Measurements from ENCODE around the gene DHX58. TPM values are rescaled to one million over a fixed set of nuclear protein-coding genes. Genes with fewer than 3 reads are reported as not detected.
A peak's percentile ranks its signal among the peaks of the same experiment; 100 is the strongest.

DHX58 gene
- total RNA-seq, 2 experiments from 2014 or later, result 33.5 to 35.6 TPM

DNA sequence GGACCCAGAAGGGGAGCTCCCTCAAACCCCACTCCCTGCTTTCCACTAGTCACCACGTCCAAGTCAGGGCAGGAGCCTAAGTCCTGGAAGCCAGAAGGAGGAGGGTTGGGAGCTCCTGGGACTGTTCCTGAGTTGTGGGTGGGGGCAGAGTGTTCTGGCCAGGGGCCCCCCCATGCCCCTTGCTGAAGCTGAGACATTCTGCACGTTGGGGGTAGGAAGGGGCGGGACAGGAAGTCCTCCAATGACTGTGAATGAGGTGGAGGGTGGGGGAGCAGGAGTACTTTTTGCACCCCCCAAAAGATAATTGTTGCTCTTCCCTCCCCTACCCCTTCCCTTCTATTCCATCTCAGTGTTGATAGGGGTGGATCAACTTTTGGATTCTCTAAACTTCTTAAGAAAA lies 40.7 kb downstream of the DHX58 start:
- H3K4me1 Mint-ChIP-seq (ENCODE audit: low read depth), result peaks cover 4% of the 10 kb centered on the region
- Histone ChIP-seq H3K27ac (ENCODE audit: low read depth in 1 of 2, low read length in 2 of 2) (no peak overlapping the region), H3K9me3 (ENCODE audit: control insufficient read depth in 1 of 2, insufficient read depth in 1 of 2, low read length in 2 of 2) (no peaks in the 10 kb centered on the region), H3K4me3 (ENCODE audit: low read length) (peak overlapping the region; percentile 10), H3K36me3 (ENCODE audit: insufficient read depth, low read length) (no peaks in the 10 kb centered on the region), H3K27me3 (ENCODE audit: control insufficient read depth in 1 of 2, insufficient read depth in 2 of 2, low read length in 2 of 2) (peaks cover 17 to 24% of the 10 kb centered on the region in 2 experiments), H3K4me1 (ENCODE audit: insufficient read depth, low read length) (peaks cover 19% of the 10 kb centered on the region)
- no peak for ATAC-seq (ENCODE audit: poor library complexity)
- H3K9me3 Mint-ChIP-seq, result no peaks in the 10 kb centered on the region
- TF ChIP-seq, protein P1, sequence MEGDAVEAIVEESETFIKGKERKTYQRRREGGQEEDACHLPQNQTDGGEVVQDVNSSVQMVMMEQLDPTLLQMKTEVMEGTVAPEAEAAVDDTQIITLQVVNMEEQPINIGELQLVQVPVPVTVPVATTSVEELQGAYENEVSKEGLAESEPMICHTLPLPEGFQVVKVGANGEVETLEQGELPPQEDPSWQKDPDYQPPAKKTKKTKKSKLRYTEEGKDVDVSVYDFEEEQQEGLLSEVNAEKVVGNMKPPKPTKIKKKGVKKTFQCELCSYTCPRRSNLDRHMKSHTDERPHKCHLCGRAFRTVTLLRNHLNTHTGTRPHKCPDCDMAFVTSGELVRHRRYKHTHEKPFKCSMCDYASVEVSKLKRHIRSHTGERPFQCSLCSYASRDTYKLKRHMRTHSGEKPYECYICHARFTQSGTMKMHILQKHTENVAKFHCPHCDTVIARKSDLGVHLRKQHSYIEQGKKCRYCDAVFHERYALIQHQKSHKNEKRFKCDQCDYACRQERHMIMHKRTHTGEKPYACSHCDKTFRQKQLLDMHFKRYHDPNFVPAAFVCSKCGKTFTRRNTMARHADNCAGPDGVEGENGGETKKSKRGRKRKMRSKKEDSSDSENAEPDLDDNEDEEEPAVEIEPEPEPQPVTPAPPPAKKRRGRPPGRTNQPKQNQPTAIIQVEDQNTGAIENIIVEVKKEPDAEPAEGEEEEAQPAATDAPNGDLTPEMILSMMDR (IDR thresholded peaks at IDR 0.05), result no peak
- CTCF ChIA-PET, result interaction anchor here (1.9 kb wide), 1 partner anchor 30 kb away, joined by 4 read pairs; no protein-coding TSS in a partner anchor
- POLR2A ChIA-PET, result interaction anchor here (0.9 kb wide), 1 partner anchor 9 kb away, joined by 3 read pairs; no protein-coding TSS in a partner anchor
- H3K36me3 Mint-ChIP-seq (ENCODE audit: low read depth), result no peaks in the 10 kb centered on the region
- intact Hi-C loops (cut with DNase I, micrococcal nuclease), result no loop called here
- no peak overlapping the region for H3K27ac Mint-ChIP-seq
- DNase-seq, result no peak
- H3K4me3 Mint-ChIP-seq, result peak overlapping the region; percentile 11
- H3K27me3 Mint-ChIP-seq, result peaks cover 34% of the 10 kb centered on the region

DNA sequence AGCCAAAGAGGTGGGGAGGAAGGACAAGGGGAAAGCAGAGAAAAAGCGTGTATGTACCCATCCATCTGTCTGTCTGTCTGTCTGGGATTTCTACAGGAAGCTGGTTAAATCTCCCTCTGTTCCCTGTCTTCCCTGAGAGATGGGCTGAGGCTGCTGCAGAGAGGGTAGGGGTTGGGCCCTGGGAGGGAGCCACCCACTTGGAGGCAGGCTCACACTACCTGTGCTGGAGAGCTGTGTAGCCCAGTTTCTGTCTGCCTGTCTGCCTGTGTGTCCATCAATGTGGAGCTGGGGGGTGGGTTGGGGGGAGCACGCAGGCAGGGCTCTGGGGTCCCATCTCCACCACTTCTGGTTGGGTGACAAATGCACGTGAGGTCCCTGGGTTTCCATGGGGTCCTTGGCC lies 43.5 kb downstream of the DHX58 start:
- no peak for DNase-seq
- no peak for ATAC-seq (ENCODE audit: poor library complexity)
- POLR2A ChIA-PET, result no interaction called here
- TF ChIP-seq, protein P1 (IDR thresholded peaks at IDR 0.05), result no peak
- Histone ChIP-seq H3K9me3 (ENCODE audit: control insufficient read depth in 1 of 2, insufficient read depth in 1 of 2, low read length in 2 of 2) (no peaks in the 10 kb centered on the region), H3K4me3 (ENCODE audit: low read length) (no peak overlapping the region), H3K27me3 (ENCODE audit: control insufficient read depth in 1 of 2, insufficient read depth in 2 of 2, low read length in 2 of 2) (peaks cover 17 to 24% of the 10 kb centered on the region in 2 experiments), H3K4me1 (ENCODE audit: insufficient read depth, low read length) (peaks cover 21% of the 10 kb centered on the region), H3K36me3 (ENCODE audit: insufficient read depth, low read length) (no peaks in the 10 kb centered on the region), H3K27ac (ENCODE audit: low read depth in 1 of 2, low read length in 2 of 2) (no peak overlapping the region)
- Mint-ChIP-seq H3K9me3 (no peaks in the 10 kb centered on the region), H3K27ac (no peak overlapping the region), H3K27me3 (peaks cover 31% of the 10 kb centered on the region), H3K4me1 (ENCODE audit: low read depth) (peaks cover 23% of the 10 kb centered on the region), H3K4me3 (no peak overlapping the region), H3K36me3 (ENCODE audit: low read depth) (no peaks in the 10 kb centered on the region)
- intact Hi-C loops (cut with DNase I, micrococcal nuclease), result no loop called here
- CTCF ChIA-PET, result no interaction called here

DNA sequence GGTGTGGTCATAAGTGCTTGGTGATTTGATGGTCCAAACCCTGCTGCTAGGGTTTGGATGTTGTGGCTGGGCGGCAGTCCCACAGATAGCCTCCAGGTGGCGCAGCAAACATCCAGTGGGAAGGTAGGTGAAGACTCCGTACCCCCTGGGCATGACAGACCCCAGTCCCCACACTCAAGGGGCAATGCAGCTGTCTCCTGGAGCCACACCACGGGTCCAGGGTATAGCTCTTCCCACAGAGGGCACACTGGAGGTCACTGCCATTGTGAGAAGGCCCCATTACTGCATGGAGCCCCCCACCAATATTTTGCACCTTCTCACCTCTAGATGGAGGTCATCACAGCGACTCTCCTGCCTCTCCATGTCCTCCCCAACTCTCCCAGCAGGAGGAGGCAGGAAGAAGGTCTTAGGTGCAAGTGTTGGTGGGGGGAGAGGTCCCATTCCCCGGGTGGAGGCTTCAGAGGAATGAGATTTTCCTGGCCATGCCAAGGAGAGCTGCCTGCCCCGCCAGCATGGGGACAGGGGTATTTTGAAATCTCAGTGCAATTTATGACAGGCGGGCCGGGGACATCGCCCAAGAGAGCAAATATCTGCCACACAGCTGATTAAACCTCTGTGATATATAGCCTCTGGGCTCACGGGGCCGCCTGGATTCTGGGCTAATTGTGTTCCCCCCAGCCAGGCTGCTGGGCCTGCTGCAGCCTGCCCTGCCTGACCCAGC lies 45.0 kb downstream of the DHX58 start:
- peaks cover 24% of the 10 kb centered on the region for H3K27me3 Mint-ChIP-seq
- H3K27me3 ChIP-seq (ENCODE audit: control insufficient read depth in 1 of 2, insufficient read depth in 2 of 2, low read length in 2 of 2), result peaks cover 8 to 11% of the 10 kb centered on the region in 2 experiments
- ChIA-PET POLR2A (interaction anchor here (1.8 kb wide), 1 partner anchor 45 kb away, joined by 7 read pairs; the partner anchor contains the start of gene DHX58), CTCF (interaction anchor here (0.6 to 2.4 kb wide), 2 partner anchors 12 to 34 kb away, joined by 3 to 11 read pairs; no protein-coding TSS in a partner anchor)
- H3K4me3 Mint-ChIP-seq, result no peak overlapping the region
- H3K9me3 ChIP-seq (ENCODE audit: control insufficient read depth in 1 of 2, insufficient read depth in 1 of 2, low read length in 2 of 2), result no peaks in the 10 kb centered on the region
- no peak overlapping the region for H3K4me3 ChIP-seq (ENCODE audit: low read length)
- TF ChIP-seq, protein P1 (IDR thresholded peaks at IDR 0.05), result peak; percentile 96
- no peaks in the 10 kb centered on the region for H3K36me3 ChIP-seq (ENCODE audit: insufficient read depth, low read length)
- H3K27ac Mint-ChIP-seq, result no peak overlapping the region
- intact Hi-C loops (cut with DNase I, micrococcal nuclease), result loop anchor here (1.0 kb wide), 3 partner anchors 49 to 104 kb away; no protein-coding TSS in a partner anchor
- no peaks in the 10 kb centered on the region for H3K36me3 Mint-ChIP-seq (ENCODE audit: low read depth)
- ATAC-seq (ENCODE audit: poor library complexity) (peak; percentile 53), DNase-seq (peak; percentile 56 to 83 (median 66))
- H3K27ac ChIP-seq (ENCODE audit: low read depth in 1 of 2, low read length in 2 of 2), result no peak overlapping the region
- no peaks in the 10 kb centered on the region for H3K9me3 Mint-ChIP-seq
- H3K4me1 ChIP-seq (ENCODE audit: insufficient read depth, low read length), result peaks cover 24% of the 10 kb centered on the region
- H3K4me1 Mint-ChIP-seq (ENCODE audit: low read depth), result peaks cover 31% of the 10 kb centered on the region
